NK-92 (cell line): ENCODE results near the gene CYP2C19.
"Not testable (repeated sequence)": the region's sequence is repeated elsewhere in the genome, so short reads cannot be mapped to it uniquely, and the experiment has no call there.

Experiments used
- DNase-seq: peaks from one replicate; lab custom pipeline; 2025; ENCODE audit not compliant: unreplicated experiment; lab: John Stamatoyannopoulos, UW

Gene CYP2C19

DNA sequence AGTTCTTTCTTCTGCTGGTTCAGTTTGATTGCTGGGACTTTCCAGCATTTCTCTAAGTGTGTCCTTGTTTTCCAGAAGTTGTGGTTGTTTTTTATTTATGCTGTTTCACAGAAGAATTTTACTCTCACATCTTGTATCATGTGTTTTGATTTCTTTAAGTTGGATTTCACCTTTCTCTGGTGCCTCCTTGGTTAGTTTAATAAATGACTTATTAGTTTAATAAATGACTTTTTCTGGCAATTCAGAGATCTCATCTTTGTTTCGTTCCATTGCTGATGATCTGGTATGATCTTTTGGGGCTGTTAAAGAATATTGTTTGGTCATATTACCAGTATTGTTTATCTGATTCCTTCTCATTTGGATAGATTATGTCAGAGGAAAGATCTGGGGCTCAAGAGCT is 116.2 kb downstream of the CYP2C19 start:
- no peak for DNase-seq

GRCh38 chr10:94879214-94879613 is 116.7 kb downstream of the CYP2C19 start:
- DNase-seq, result no peak

- DNase-seq, result no peak
Observed at GRCh38 chr10:94889123-94889522, 126.6 kb downstream of the CYP2C19 start.

DNA sequence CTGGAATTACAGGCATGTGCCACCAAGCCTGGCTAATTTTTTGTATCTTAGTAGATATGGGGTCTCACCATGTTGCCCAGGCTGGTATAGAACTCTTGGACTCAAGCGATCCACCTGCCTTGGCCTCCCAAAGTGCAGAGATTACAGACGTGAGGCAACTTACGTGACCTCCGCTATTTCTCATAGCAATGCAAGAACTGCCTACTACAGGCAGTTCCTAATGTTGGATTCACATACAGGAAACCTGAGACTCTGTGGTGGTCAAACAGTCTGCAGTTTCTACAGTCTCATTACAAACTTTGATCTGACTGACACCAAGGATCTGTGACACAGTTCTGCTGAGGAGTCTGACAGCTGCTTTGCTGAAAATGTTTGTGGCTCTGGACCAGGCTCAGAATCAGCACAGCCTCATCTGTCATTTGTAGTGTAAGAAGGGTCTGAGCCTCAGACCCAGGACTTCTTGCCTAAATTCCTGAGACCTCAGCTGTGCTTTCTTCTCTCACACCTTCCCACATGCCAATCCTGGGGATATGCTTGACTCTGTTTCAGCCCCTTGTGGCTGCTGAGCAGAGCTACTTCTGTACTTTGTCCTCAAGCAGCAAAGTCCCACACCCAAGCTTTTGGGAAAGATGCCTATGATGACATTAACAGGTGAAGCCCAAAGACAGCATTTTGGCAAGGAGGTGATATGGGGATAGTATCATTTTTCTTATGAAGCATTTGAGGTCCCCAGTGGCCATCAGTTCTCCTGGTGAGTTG is 128.0 kb downstream of the CYP2C19 start:
- DNase-seq, result no peak

DNA sequence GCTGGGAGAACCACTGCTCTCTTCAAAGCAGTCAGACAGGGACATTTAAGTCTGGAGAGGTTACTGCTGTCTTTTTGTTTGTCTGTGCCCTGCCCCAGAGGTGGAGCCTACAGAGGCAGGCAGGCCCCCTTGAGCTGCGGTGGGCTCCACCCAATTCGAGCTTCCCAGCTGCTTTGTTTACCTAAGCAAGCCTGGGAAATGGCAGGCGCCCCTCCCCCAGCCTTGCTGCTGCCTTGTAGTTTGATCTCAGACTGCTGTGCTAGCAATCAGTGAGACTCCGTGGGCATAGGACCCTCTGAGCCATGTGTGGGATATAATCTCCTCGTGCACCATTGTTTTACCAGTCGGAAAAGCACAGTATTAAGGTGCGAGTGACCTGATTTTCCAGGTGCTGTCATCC is 135.9 kb downstream of the CYP2C19 start:
- not testable (repeated sequence) for DNase-seq

- DNase-seq, result no peak
Observed at GRCh38 chr10:94902080-94902479, 139.6 kb downstream of the CYP2C19 start.

DNA sequence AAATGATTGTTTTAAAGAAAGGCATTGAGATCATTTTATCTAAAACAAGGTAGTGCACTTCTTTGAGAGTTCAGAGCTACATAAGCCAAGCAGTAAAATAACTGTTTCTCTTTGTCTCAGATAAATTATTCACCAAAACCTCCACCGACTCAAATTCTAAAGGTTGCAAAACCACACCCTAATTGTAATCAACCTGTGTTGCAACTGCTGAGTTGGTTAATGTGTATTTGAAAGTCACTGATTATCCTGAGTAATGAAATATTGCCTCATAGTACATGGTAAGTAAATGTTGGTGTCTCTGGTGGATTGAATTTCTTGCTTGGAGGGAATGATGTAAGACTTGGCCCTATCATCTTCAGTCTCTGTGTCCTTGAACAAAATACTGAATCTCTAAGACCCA is 140.1 kb downstream of the CYP2C19 start:
- DNase-seq, result no peak
